CD4-positive, alpha-beta T cell (primary cell): ENCODE results near the gene WIZ. TPM values are rescaled to one million over a fixed set of nuclear protein-coding genes. Genes with fewer than 3 reads are reported as not detected.

Source experiments
- ATAC-seq: fragments of 200-7000 bp; cut with Tn5 transposase; one replicate; pipeline ENCODE4 v1.10.0; 2022; ENCODE audit warnings: mild to moderate bottlenecking; ENCODE audit not compliant: poor library complexity
- CTCF ChIA-PET: fragments of 350-600 bp; sonication (Branson Sonifier 250); formaldehyde crosslinking; loops from one replicate; lab custom pipeline; 2021; ENCODE audit warnings: antibody characterized with exemption, inconsistent platforms; lab: Charles Lee
- POLR2A ChIA-PET: fragments of 350-600 bp; sonication (Branson Sonifier 250); formaldehyde crosslinking; loops from one replicate; lab custom pipeline; 2021; ENCODE audit warnings: antibody characterized with exemption, inconsistent platforms; lab: Charles Lee
- DNase-seq, 14 experiments: peaks; one replicate each; pipeline ENCODE4 v3.0.0-alpha.2; 2013 to 2020; ENCODE audit warnings: mixed read lengths in 2 of 14
- H3K27ac ChIP-seq, 2 donors: one replicate each; pipeline versions ENCODE4 v1.5.1 to v1.7.0; 2013; ENCODE audit warnings: low read length in 2 of 2, low read depth in 1 of 2, mild to moderate bottlenecking in 1 of 2
- H3K27me3 ChIP-seq, 2 experiments: 1 replicate in 1 of 2; 2 replicates in 1 of 2; pipeline versions ENCODE4 v1.6.1 to v1.7.0; 2013; ENCODE audit warnings: low read length in 2 of 2, control low read depth in 1 of 2, mild to moderate bottlenecking in 1 of 2, moderate library complexity in 1 of 2; ENCODE audit not compliant: insufficient read depth in 2 of 2, control insufficient read depth in 1 of 2
- H3K36me3 ChIP-seq: one replicate; pipeline ENCODE4 v1.6.1; 2013; ENCODE audit warnings: low read length, control low read depth; ENCODE audit not compliant: insufficient read depth
- H3K4me1 ChIP-seq: one replicate; pipeline ENCODE4 v1.6.1; 2013; ENCODE audit warnings: low read length, control low read depth; ENCODE audit not compliant: insufficient read depth
- H3K4me3 ChIP-seq: one replicate; pipeline ENCODE4 v1.5.1; 2013; ENCODE audit warnings: mild to moderate bottlenecking, low read length, moderate library complexity
- H3K9me3 ChIP-seq, 2 experiments: 1 replicate in 1 of 2; 2 replicates in 1 of 2; pipeline versions ENCODE4 v1.6.1 to v1.7.0; 2013; ENCODE audit warnings: low read length in 2 of 2, mild to moderate bottlenecking in 2 of 2, control low read depth in 1 of 2, moderate library complexity in 1 of 2; ENCODE audit not compliant: control insufficient read depth in 1 of 2, insufficient read depth in 1 of 2
- H3K27ac Mint-ChIP-seq: one replicate; pipeline ENCODE4 v1.8.0; 2020; ENCODE audit warnings: mixed read lengths
- H3K27me3 Mint-ChIP-seq: one replicate; pipeline ENCODE4 v1.8.0; 2021; ENCODE audit warnings: mixed read lengths
- H3K36me3 Mint-ChIP-seq: one replicate; pipeline ENCODE4 v1.8.0; 2021; ENCODE audit warnings: low read depth, mixed read lengths
- H3K4me1 Mint-ChIP-seq: one replicate; pipeline ENCODE4 v1.8.0; 2021; ENCODE audit warnings: low read depth, mixed read lengths
- H3K4me3 Mint-ChIP-seq: one replicate; pipeline ENCODE4 v1.8.0; 2020; ENCODE audit warnings: mild to moderate bottlenecking, mixed read lengths
- H3K9me3 Mint-ChIP-seq: one replicate; pipeline ENCODE4 v1.8.0; 2020; ENCODE audit warnings: mixed read lengths
- CTCF ChIP-seq: fragments of 200-600 bp; IDR thresholded peaks from one replicate; pipeline ENCODE4 v1.8.0; 2022; ENCODE audit warnings: antibody characterized with exemption, mild to moderate bottlenecking
- intact Hi-C, 2 experiments: fragments of 100-400 bp; cut with DNase I in 1 of 2; cut with micrococcal nuclease in 1 of 2; formaldehyde crosslinking; loops; one replicate each; pipeline versions ENCODE4 v1.15.1 to v1.9.0; 2023 to 2025; cut with DNase I, micrococcal nuclease
- total RNA-seq, 174 experiments: library from RNA in 2 of 174; stranded (reverse) in 2 of 174; gene quantifications; one replicate each; pipeline ENCODE4 v1.2.3 and lab custom pipeline; 2021 to 2026

WIZ gene
- total RNA-seq, 2 experiments from 2014 or later, result 12.9 to 14.3 TPM

- Histone ChIP-seq H3K36me3 (peaks cover 58% of the 10 kb centered on the region), H3K9me3 (peaks cover 0 to 17% of the 10 kb centered on the region in 2 experiments), H3K27me3 (no peaks in the 10 kb centered on the region), H3K27ac (no peak overlapping the region), H3K4me1 (peaks cover 13% of the 10 kb centered on the region), H3K4me3 (no peak overlapping the region)
- ChIA-PET CTCF (no interaction called here), POLR2A (no interaction called here)
- no peak for DNase-seq
- H3K36me3 Mint-ChIP-seq, result peaks cover 46% of the 10 kb centered on the region
- H3K4me3 Mint-ChIP-seq, result no peak overlapping the region
- no peaks in the 10 kb centered on the region for H3K9me3 Mint-ChIP-seq
- no peak for TF ChIP-seq CTCF
- H3K27ac Mint-ChIP-seq, result no peak overlapping the region
- intact Hi-C loops, result no loop called here
- H3K4me1 Mint-ChIP-seq, result peaks cover 12% of the 10 kb centered on the region
- no peak for ATAC-seq
- no peaks in the 10 kb centered on the region for H3K27me3 Mint-ChIP-seq
These were observed 25.6 kb downstream of the WIZ start for GRCh38 chr19:15424121-15424520.

- Histone ChIP-seq H3K4me3 (no peak overlapping the region), H3K36me3 (peaks cover 54% of the 10 kb centered on the region), H3K27me3 (no peaks in the 10 kb centered on the region), H3K9me3 (peaks cover 0 to 17% of the 10 kb centered on the region in 2 experiments), H3K4me1 (peaks cover 17% of the 10 kb centered on the region), H3K27ac (no peak overlapping the region)
- Mint-ChIP-seq H3K4me1 (peaks cover 19% of the 10 kb centered on the region), H3K27me3 (no peaks in the 10 kb centered on the region), H3K27ac (no peak overlapping the region), H3K9me3 (no peaks in the 10 kb centered on the region), H3K4me3 (no peak overlapping the region), H3K36me3 (peaks cover 51% of the 10 kb centered on the region)
- TF ChIP-seq CTCF, result no peak
- intact Hi-C loops, result no loop called here
- CTCF ChIA-PET, result no interaction called here
- POLR2A ChIA-PET, result no interaction called here
- ATAC-seq, result no peak
- DNase-seq, result no peak
These were observed 26.6 kb downstream of the WIZ start for GRCh38 chr19:15423130-15423529.

- intact Hi-C loops, result no loop called here
- H3K9me3 Mint-ChIP-seq, result no peaks in the 10 kb centered on the region
- TF ChIP-seq CTCF, result no peak
- Histone ChIP-seq H3K9me3 (peaks cover 0 to 17% of the 10 kb centered on the region in 2 experiments), H3K27ac (no peak overlapping the region), H3K4me3 (no peak overlapping the region), H3K27me3 (no peaks in the 10 kb centered on the region), H3K4me1 (peaks cover 23% of the 10 kb centered on the region), H3K36me3 (peaks cover 49% of the 10 kb centered on the region)
- ATAC-seq (no peak), DNase-seq (no peak)
- peaks cover 25% of the 10 kb centered on the region for H3K4me1 Mint-ChIP-seq
- H3K27ac Mint-ChIP-seq, result no peak overlapping the region
- no peak overlapping the region for H3K4me3 Mint-ChIP-seq
- no peaks in the 10 kb centered on the region for H3K27me3 Mint-ChIP-seq
- H3K36me3 Mint-ChIP-seq, result peaks cover 49% of the 10 kb centered on the region
- CTCF ChIA-PET, result no interaction called here
- POLR2A ChIA-PET, result interaction anchor here (1.5 kb wide), 1 partner anchor 129 kb away, joined by 4 read pairs; no protein-coding TSS in a partner anchor
These were observed 27.3 kb downstream of the WIZ start for GRCh38 chr19:15422296-15423075.
